ENCODE measurements around the gene RAB21. TPM values are rescaled to one million over a fixed set of nuclear protein-coding genes. Genes with fewer than 3 reads are reported as not detected.

RAB21 gene
- total RNA-seq, 1 experiment from 2014 or later = 27.3 TPM

- Histone ChIP-seq H3K9me2 (replicated peaks; ENCODE audit: low read length) (no peaks in the 10 kb centered on the region), H3K4me1 (ENCODE audit: insufficient read depth, low read length) (peaks cover 7% of the 10 kb centered on the region; the same call in 1 of the 2 replicates), H4K20me1 (ENCODE audit: low read length) (no peaks in the 10 kb centered on the region), H3F3A (ENCODE audit: low read length, unreplicated experiment) (no peaks in the 10 kb centered on the region), H3K27me3 (ENCODE audit: low read length) (no peaks in the 10 kb centered on the region), H3K9me3 (ENCODE audit: low read length) (no peaks in the 10 kb centered on the region), H3K9ac (ENCODE audit: low read length) (no peak overlapping the region), H3K27ac (ENCODE audit: low read length) (peak overlapping the region; percentile 22), H3K4me3 (ENCODE audit: low read length) (no peak overlapping the region), H3K4me2 (ENCODE audit: low read length) (no peak overlapping the region), H2AFZ (ENCODE audit: low read length) (peak overlapping the region; percentile 35; the same call in 1 of the 2 replicates), H3K79me2 (ENCODE audit: low read length) (no peaks in the 10 kb centered on the region), H3K36me3 (ENCODE audit: low read depth, low read length) (no peaks in the 10 kb centered on the region)
- intact Hi-C loops (cut with micrococcal nuclease) = no loop called here
- ATAC-seq (no peak), DNase-seq (peak; percentile 30)
- no peak for TF ChIP-seq EZH2 (IDR thresholded peaks at IDR 0.05; ENCODE audit: low read length, unreplicated experiment)
- no peak for TF ChIP-seq EZH2phosphoT487 (IDR thresholded peaks at IDR 0.05; ENCODE audit: borderline replicate concordance, low read length)
- no peak for TF ChIP-seq CTCF (conservative IDR thresholded peaks at IDR 0.05; ENCODE audit: low read depth, low read length)
- POLR2A ChIA-PET (ENCODE audit: unreplicated experiment) = no interaction called here
- no TSS peak for BruUV-seq (replicated peaks)
- CTCF ChIA-PET = no interaction called here
Observed at GRCh38 chr12:71730936-71731335, 23.7 kb upstream of the RAB21 start.

- Histone ChIP-seq H3K9me2 (replicated peaks; ENCODE audit: low read length) (no peaks in the 10 kb centered on the region), H3K4me3 (ENCODE audit: low read length) (no peak overlapping the region), H3K9me3 (ENCODE audit: low read length) (no peaks in the 10 kb centered on the region), H3K36me3 (ENCODE audit: low read depth, low read length) (no peaks in the 10 kb centered on the region), H3K4me1 (ENCODE audit: insufficient read depth, low read length) (peaks cover 7% of the 10 kb centered on the region; the same call in 1 of the 2 replicates), H4K20me1 (ENCODE audit: low read length) (no peaks in the 10 kb centered on the region), H3F3A (ENCODE audit: low read length, unreplicated experiment) (no peaks in the 10 kb centered on the region), H3K9ac (ENCODE audit: low read length) (no peak overlapping the region), H2AFZ (ENCODE audit: low read length) (peak overlapping the region; percentile 35; the same call in 1 of the 2 replicates), H3K27me3 (ENCODE audit: low read length) (no peaks in the 10 kb centered on the region), H3K4me2 (ENCODE audit: low read length) (no peak overlapping the region), H3K27ac (ENCODE audit: low read length) (peak overlapping the region; percentile 22), H3K79me2 (ENCODE audit: low read length) (no peaks in the 10 kb centered on the region)
- DNase-seq (peak; percentile 41), ATAC-seq (no peak)
- no TSS peak for BruUV-seq (replicated peaks)
- ChIA-PET POLR2A (ENCODE audit: unreplicated experiment) (no interaction called here), CTCF (no interaction called here)
- intact Hi-C loops (cut with micrococcal nuclease) = no loop called here
- TF ChIP-seq CTCF (conservative IDR thresholded peaks at IDR 0.05; ENCODE audit: low read depth, low read length) = no peak
- no peak for TF ChIP-seq EZH2 (IDR thresholded peaks at IDR 0.05; ENCODE audit: low read length, unreplicated experiment)
- no peak for TF ChIP-seq EZH2phosphoT487 (IDR thresholded peaks at IDR 0.05; ENCODE audit: borderline replicate concordance, low read length)
Observed at GRCh38 chr12:71731439-71732356, 23.0 kb upstream of the RAB21 start.

- BruUV-seq (replicated peaks) = no TSS peak
- ATAC-seq (no peak), DNase-seq (no peak)
- Histone ChIP-seq H3K4me1 (ENCODE audit: insufficient read depth, low read length) (peaks cover 7% of the 10 kb centered on the region; the same call in 1 of the 2 replicates), H3K9me3 (ENCODE audit: low read length) (no peaks in the 10 kb centered on the region), H2AFZ (ENCODE audit: low read length) (no peak overlapping the region), H3K36me3 (ENCODE audit: low read depth, low read length) (no peaks in the 10 kb centered on the region), H3K4me3 (ENCODE audit: low read length) (no peak overlapping the region), H3F3A (ENCODE audit: low read length, unreplicated experiment) (no peaks in the 10 kb centered on the region), H3K4me2 (ENCODE audit: low read length) (no peak overlapping the region), H3K27ac (ENCODE audit: low read length) (no peak overlapping the region), H3K79me2 (ENCODE audit: low read length) (no peaks in the 10 kb centered on the region), H3K27me3 (ENCODE audit: low read length) (no peaks in the 10 kb centered on the region), H4K20me1 (ENCODE audit: low read length) (no peaks in the 10 kb centered on the region), H3K9ac (ENCODE audit: low read length) (no peak overlapping the region), H3K9me2 (replicated peaks; ENCODE audit: low read length) (no peaks in the 10 kb centered on the region)
- TF ChIP-seq EZH2 (IDR thresholded peaks at IDR 0.05; ENCODE audit: low read length, unreplicated experiment) = no peak
- no peak for TF ChIP-seq CTCF (conservative IDR thresholded peaks at IDR 0.05; ENCODE audit: low read depth, low read length)
- no peak for TF ChIP-seq EZH2phosphoT487 (IDR thresholded peaks at IDR 0.05; ENCODE audit: borderline replicate concordance, low read length)
- POLR2A ChIA-PET (ENCODE audit: unreplicated experiment) = no interaction called here
- intact Hi-C loops (cut with micrococcal nuclease) = no loop called here
- CTCF ChIA-PET = no interaction called here
Observed at GRCh38 chr12:71732357-71732712, 22.3 kb upstream of the RAB21 start.

Data from PC-3 (cell line).